ENCODE results near the gene APEX2. TPM values are rescaled to one million over a fixed set of nuclear protein-coding genes. Genes with fewer than 3 reads are reported as not detected.
A peak's percentile ranks its signal among the peaks of the same experiment; 100 is the strongest.

APEX2 gene
- polyA plus RNA-seq, 2 of the 4 experiments (the other 2 are of a cell fraction) = 29.1 to 37.3 TPM

GRCh38 chrX:55006827-55007621 lies 6.9 kb downstream of the APEX2 start:
- Histone ChIP-seq H3K4me2 (peak overlapping the region; percentile 39; the same call in 2 of the 3 replicates), H3K4me3 (no peak overlapping the region), H3K9me3 (no peaks in the 10 kb centered on the region), H3K27ac (peak overlapping the region in 1 of 2 experiments; percentile 66; a peak in 3 of 6 replicates), H3K4me1 (peaks cover 23% of the 10 kb centered on the region)
- CTCF ChIA-PET = interaction anchor here (1.1 kb wide), 1 partner anchor 365 kb away, joined by 3 read pairs; no protein-coding TSS in a partner anchor
- TF ChIP-seq ATOH8 (CRISPR knock-in tag; IDR thresholded peaks at IDR 0.05; ENCODE audit: low read depth) (no peak), JUN (IDR thresholded peaks at IDR 0.05) (no peak), CEBPB (IDR thresholded peaks at IDR 0.05) (no peak), NFE2L2 (conservative IDR thresholded peaks at IDR 0.05; ENCODE audit: low read length) (no peak), ZSCAN20 (CRISPR knock-in tag; IDR thresholded peaks at IDR 0.05) (no peak), HES2 (IDR thresholded peaks at IDR 0.05) (no peak), POLR2AphosphoS2 (conservative IDR thresholded peaks at IDR 0.05; ENCODE audit: low read length) (no peak)
- DNase-seq (ENCODE audit: low read depth in 1 of 2, low spot score in 1 of 2) (no peak), ATAC-seq (no peak), FAIRE-seq (no peak)
- 97% methylated on average over 12 of the region's 18 CpGs for WGBS (ENCODE audit: missing lambda C conversion rate)
- POLR2A ChIA-PET = interaction anchor here (1.2 kb wide), 1 partner anchor 367 kb away, joined by 3 read pairs; no protein-coding TSS in a partner anchor

- ChIA-PET POLR2A (interaction anchor here (1.2 kb wide), 1 partner anchor 368 kb away, joined by 3 read pairs; no protein-coding TSS in a partner anchor), CTCF (no interaction called here)
- peak overlapping the region; percentile 39; the same call in 2 of the 3 replicates for H3K4me2 ChIP-seq
- peak overlapping the region in 1 of 2 experiments; percentile 66; a peak in 2 of 6 replicates for H3K27ac ChIP-seq
- peaks cover 23% of the 10 kb centered on the region for H3K4me1 ChIP-seq
- ATAC-seq (peak; percentile 38 to 44; a peak in 3 of 6 replicates), FAIRE-seq (no peak), DNase-seq (ENCODE audit: low read depth in 1 of 2, low spot score in 1 of 2) (peak in 1 of 2 experiments; percentile 31)
- 64% methylated on average over 5 of the region's 6 CpGs for WGBS (ENCODE audit: missing lambda C conversion rate)
- no peak overlapping the region for H3K4me3 ChIP-seq
- no peak for TF ChIP-seq MAFK (IDR thresholded peaks at IDR 0.05; ENCODE audit: partially characterized antibody)
- TF ChIP-seq CHD4 (IDR thresholded peaks at IDR 0.05; ENCODE audit: borderline replicate concordance) = no peak
- TF ChIP-seq JUNB (IDR thresholded peaks at IDR 0.05) = no peak
- no peak for TF ChIP-seq PBX3 (IDR thresholded peaks at IDR 0.05)
- TF ChIP-seq CHD2 (IDR thresholded peaks at IDR 0.05; ENCODE audit: low read length, partially characterized antibody) = no peak
- TF ChIP-seq NR3C1 (IDR thresholded peaks at IDR 0.05) = no peak
- no peak for TF ChIP-seq ZNF302 (CRISPR knock-in tag; IDR thresholded peaks at IDR 0.05)
- no peak for TF ChIP-seq RCOR1 (IDR thresholded peaks at IDR 0.05; ENCODE audit: low read depth, low read length)
- TF ChIP-seq ZSCAN20 (CRISPR knock-in tag; IDR thresholded peaks at IDR 0.05) = no peak
- no peak for TF ChIP-seq ZC3H11A (IDR thresholded peaks at IDR 0.05)
- no peaks in the 10 kb centered on the region for H3K9me3 ChIP-seq
Measured at GRCh38 chrX:55007656-55008055, 7.5 kb downstream of the APEX2 start.

GRCh38 chrX:55008571-55009358 lies 8.6 kb downstream of the APEX2 start:
- FAIRE-seq = peak; percentile 23
- Histone ChIP-seq H3K9me3 (no peaks in the 10 kb centered on the region), H3K4me2 (no peak overlapping the region), H3K4me1 (peaks cover 23% of the 10 kb centered on the region), H3K27ac (peak overlapping the region in 1 of 2 experiments; percentile 45; a peak in 1 of 6 replicates), H3K4me3 (no peak overlapping the region)
- ChIA-PET CTCF (interaction anchor here (0.6 kb wide), 1 partner anchor 966 kb away, joined by 3 read pairs; no protein-coding TSS in a partner anchor), POLR2A (interaction anchor here (1.5 to 2.2 kb wide), 2 partner anchors 9 to 369 kb away, joined by 3 to 20 read pairs; partner anchors contain the start of gene APEX2)
- WGBS (ENCODE audit: missing lambda C conversion rate) = 81% methylated on average over 7 of the region's 9 CpGs
- no peak for TF ChIP-seq CHD2 (IDR thresholded peaks at IDR 0.05; ENCODE audit: low read length, partially characterized antibody)
- peak; percentile 16 to 47; a peak in 2 of 6 replicates for ATAC-seq
- peak in 1 of 2 experiments; percentile 6 for DNase-seq (ENCODE audit: low read depth in 1 of 2, low spot score in 1 of 2)
